Measurements from ENCODE around the gene KRTAP20-4.

The KRTAP20-4 gene

DNA sequence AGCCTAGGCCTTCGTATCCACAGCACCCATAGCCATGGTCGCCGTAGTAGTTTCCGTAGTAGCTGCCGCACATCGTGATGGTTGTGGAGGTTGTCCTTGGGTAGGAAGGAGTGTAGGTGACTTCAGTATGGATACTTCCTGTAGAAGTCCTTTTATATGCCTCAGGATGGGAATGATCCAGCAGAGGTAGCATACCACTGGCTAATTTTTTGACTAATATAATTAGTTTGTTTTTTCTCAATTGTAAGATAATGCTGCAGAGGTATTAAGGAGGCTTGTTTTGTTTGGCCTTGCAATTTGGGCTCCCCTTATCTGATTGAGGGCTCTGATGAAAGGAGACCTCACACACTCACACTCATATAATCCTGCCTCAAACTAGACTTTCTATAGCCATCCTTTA lies 21.6 kb upstream of the KRTAP20-4 start, which contains the start of gene KRTAP6-2:
KRTAP6-2 (minus strand) TSS at position 101 of the 400 bp plus-strand sequence; CDS start at position 73, 28 bp downstream.
- TF ChIP-seq, protein P1, sequence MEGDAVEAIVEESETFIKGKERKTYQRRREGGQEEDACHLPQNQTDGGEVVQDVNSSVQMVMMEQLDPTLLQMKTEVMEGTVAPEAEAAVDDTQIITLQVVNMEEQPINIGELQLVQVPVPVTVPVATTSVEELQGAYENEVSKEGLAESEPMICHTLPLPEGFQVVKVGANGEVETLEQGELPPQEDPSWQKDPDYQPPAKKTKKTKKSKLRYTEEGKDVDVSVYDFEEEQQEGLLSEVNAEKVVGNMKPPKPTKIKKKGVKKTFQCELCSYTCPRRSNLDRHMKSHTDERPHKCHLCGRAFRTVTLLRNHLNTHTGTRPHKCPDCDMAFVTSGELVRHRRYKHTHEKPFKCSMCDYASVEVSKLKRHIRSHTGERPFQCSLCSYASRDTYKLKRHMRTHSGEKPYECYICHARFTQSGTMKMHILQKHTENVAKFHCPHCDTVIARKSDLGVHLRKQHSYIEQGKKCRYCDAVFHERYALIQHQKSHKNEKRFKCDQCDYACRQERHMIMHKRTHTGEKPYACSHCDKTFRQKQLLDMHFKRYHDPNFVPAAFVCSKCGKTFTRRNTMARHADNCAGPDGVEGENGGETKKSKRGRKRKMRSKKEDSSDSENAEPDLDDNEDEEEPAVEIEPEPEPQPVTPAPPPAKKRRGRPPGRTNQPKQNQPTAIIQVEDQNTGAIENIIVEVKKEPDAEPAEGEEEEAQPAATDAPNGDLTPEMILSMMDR (IDR thresholded peaks at IDR 0.05; ENCODE audit: control extremely low read depth, extremely low read depth, low read depth, missing control alignments), result no peak
- ChIA-PET CTCF (no interaction called here), POLR2A (no interaction called here)
- no peak for DNase-seq (ENCODE audit: extremely low spot score)

DNA sequence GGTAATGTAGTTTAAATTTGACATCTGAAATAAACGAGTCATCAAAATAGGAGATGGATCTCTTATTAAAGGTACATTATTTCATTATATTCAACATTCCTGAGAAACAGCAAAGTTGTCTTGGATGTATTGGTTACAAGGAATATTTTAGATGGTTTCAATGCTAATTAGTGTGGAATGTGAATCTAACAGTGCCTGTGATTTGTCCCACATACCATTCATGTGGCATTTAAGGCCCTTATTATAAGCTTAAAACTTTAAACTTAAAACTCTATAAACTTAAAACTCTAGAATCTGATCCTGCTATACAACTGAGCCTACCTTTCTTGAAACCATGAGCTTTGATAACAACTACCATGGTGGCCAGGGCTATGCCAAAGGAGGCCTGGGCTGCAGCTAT lies 19.6 kb upstream of the KRTAP20-4 start, which contains the start of gene KRTAP22-1:
KRTAP22-1 (plus strand) TSS at position 301 of the 400 bp plus-strand sequence.
- DNase-seq (ENCODE audit: extremely low spot score), result no peak
- CTCF ChIA-PET, result no interaction called here
- TF ChIP-seq, protein P1 (IDR thresholded peaks at IDR 0.05; ENCODE audit: control extremely low read depth, extremely low read depth, low read depth, missing control alignments), result no peak
- POLR2A ChIA-PET, result no interaction called here

DNA sequence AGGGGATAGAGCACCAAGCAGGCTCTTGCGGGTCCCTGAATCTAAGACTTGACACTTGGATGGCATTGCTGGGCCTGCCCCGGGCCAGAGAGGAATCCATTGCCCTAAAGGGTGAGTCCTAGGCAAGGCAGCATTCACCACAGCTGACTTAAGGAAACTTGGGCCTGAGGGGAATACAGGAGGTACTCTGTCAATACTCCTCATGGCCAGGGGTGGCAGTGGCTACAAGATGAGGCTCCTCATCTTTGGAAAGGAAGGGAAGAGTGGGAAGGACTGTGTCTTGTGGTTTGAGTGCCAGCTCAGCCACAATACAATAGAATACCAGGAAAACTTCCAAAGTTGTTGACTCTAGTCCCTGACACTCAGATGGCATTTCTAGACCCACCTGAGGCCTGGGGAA lies 14.5 kb upstream of the KRTAP20-4 start:
- CTCF ChIA-PET, result no interaction called here
- TF ChIP-seq, protein P1 (IDR thresholded peaks at IDR 0.05; ENCODE audit: control extremely low read depth, extremely low read depth, low read depth, missing control alignments), result no peak
- DNase-seq (ENCODE audit: extremely low spot score), result no peak
- POLR2A ChIA-PET, result no interaction called here

DNA sequence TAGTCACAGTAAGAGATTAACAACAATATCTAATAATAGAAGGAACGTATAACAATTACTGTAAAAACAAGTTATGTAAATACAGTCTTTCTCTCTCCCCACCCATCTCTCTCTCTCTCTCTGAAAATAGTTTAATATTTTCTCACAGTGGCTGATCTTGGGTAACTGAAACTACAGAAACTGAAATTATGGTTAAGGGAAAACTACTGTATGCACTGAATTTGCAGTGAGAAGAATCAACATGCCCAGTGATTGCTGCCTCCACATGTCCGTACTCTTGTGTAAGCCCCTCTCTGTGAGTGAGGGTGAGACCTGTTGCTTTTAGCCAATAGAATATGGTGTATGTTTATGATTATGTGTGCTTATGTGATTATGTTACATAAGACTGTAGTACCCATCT lies 8.3 kb upstream of the KRTAP20-4 start:
- POLR2A ChIA-PET, result no interaction called here
- CTCF ChIA-PET, result no interaction called here
- no peak for DNase-seq (ENCODE audit: extremely low spot score)
- TF ChIP-seq, protein P1 (IDR thresholded peaks at IDR 0.05; ENCODE audit: control extremely low read depth, extremely low read depth, low read depth, missing control alignments), result no peak

DNA sequence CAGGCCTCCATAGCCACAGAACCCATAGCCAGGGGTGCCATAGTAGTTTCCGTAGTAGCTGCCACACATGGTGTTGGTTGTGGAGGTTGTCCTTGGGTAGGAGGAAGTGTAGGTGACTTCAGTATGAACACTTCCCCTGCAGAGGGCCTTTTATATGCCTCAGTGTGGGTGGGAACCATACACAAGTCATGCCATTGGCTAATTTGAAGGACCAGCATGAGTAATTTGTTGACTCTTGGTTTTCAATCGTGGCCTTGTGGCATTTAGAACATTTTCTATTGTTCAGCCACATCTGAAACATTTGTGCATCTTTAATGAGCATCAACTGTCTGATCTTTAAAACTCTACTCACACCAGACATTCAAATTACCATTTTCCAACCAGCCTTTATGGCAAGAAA lies 6.6 kb upstream of the KRTAP20-4 start, which contains the start of gene KRTAP6-1:
KRTAP6-1 (minus strand) TSS at position 95 of the 400 bp plus-strand sequence; CDS start at position 69, 26 bp downstream.
- DNase-seq (ENCODE audit: extremely low spot score), result no peak
- CTCF ChIA-PET, result no interaction called here
- TF ChIP-seq, protein P1 (IDR thresholded peaks at IDR 0.05; ENCODE audit: control extremely low read depth, extremely low read depth, low read depth, missing control alignments), result no peak
- POLR2A ChIA-PET, result no interaction called here

DNA sequence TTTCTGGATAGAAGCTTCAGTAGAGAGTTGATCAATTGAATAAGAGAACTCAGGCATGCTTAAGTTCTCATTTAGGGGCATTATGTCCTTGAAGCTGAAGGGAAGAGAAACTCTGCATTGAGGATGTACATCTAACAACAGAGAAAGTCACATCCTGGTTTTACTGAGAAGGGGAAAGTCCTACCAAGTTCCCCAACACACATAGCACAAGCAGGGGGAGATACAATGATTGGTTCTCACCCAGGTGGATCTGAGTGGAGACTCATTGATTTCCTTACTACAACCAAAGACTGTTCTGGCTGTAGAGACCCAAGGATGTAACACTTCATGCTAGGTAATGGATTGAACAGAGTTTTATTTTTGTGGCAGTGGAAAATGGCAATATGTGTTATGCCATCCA lies 5.2 kb upstream of the KRTAP20-4 start:
- ChIA-PET CTCF (no interaction called here), POLR2A (no interaction called here)
- TF ChIP-seq, protein P1 (IDR thresholded peaks at IDR 0.05; ENCODE audit: control extremely low read depth, extremely low read depth, low read depth, missing control alignments), result no peak
- DNase-seq (ENCODE audit: extremely low spot score), result no peak

DNA sequence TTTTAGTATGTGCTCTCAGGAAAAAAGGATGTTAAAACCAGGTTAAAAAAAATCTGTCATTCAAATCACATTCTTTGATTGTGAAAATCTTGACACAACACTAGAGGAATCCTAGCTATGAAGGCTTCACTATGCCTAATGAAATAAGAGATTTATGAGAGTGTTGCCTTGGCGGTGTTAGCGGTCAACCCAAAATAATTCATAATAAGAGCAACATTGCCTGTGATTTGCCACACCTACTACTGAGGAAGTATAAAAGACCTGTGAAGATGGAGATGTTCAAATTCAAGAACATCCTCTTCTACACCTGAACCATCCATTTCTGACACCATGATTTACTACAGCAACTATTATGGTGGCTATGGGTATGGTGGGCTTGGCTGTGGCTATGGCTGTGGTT lies 4.3 kb upstream of the KRTAP20-4 start, which contains the start of gene KRTAP20-1:
KRTAP20-1 (plus strand) TSS at position 301 of the 400 bp plus-strand sequence; CDS start at position 331, 30 bp downstream.
- ChIA-PET POLR2A (no interaction called here), CTCF (no interaction called here)
- TF ChIP-seq, protein P1 (IDR thresholded peaks at IDR 0.05; ENCODE audit: control extremely low read depth, extremely low read depth, low read depth, missing control alignments), result no peak
- no peak for DNase-seq (ENCODE audit: extremely low spot score)
